GM12878 (cell line): ENCODE results near the gene ALG12. TPM values are rescaled to one million over a fixed set of nuclear protein-coding genes. Genes with fewer than 3 reads are reported as not detected.

Experiments used
- ATAC-seq: fragments of 200-7000 bp; cut with Tn5 transposase; 3 replicates; pipeline ENCODE4 v1.9.1; 2020; ENCODE audit warnings: mild to moderate bottlenecking, moderate library complexity
- BruUV-seq: library from RNA; stranded (reverse); fragments of 400-500 nt; replicated peaks from 2 replicates; lab custom pipeline; 2021; lab: Mats Ljungman, UMichigan
- CTCF ChIA-PET: fragments of 300-600 bp; sonication (Branson Sonifier 250); formaldehyde crosslinking; extraction: SDS; loops from one replicate; lab custom pipeline; 2021; ENCODE audit warnings: inconsistent platforms; lab: Yijun Ruan, JAX
- POLR2A ChIA-PET: fragments of 350-600 bp; formaldehyde crosslinking; extraction: SDS; loops from one replicate; lab custom pipeline; 2021; ENCODE audit warnings: inconsistent platforms; lab: Charles Lee
- RAD21 ChIA-PET: fragments of 300-600 bp; sonication (Branson Sonifier 250); formaldehyde crosslinking; loops from one replicate; lab custom pipeline; 2023; ENCODE audit warnings: antibody characterized with exemption; ENCODE audit not compliant: unreplicated experiment; lab: Charles Lee
- SMC1A ChIA-PET: fragments of 300-600 bp; sonication (Branson Sonifier 250); formaldehyde crosslinking; loops from one replicate; lab custom pipeline; 2023; ENCODE audit not compliant: unreplicated experiment, uncharacterized antibody; lab: Charles Lee
- DNase-seq: peaks from one replicate; pipeline ENCODE4 v3.0.0-alpha.2; 2011; ENCODE audit warnings: low read depth, low spot score
- FAIRE-seq: peaks from 3 replicates; lab custom pipeline; 2011; peaks lifted over from hg19 to GRCh38; lab: Jason Lieb, UNC
- H2AFZ ChIP-seq: 2 replicates; pipeline ENCODE4 v1.6.0; 2011; ENCODE audit warnings: low read depth, low read length, control low read depth; ENCODE audit not compliant: control insufficient read depth
- H3K27ac ChIP-seq: 2 replicates; pipeline ENCODE4 v1.5.1; 2011; ENCODE audit warnings: control low read depth; ENCODE audit not compliant: control insufficient read depth, insufficient read depth
- H3K27me3 ChIP-seq, 2 experiments: replicated peaks in 1 of 2; 2 replicates each; pipeline versions ENCODE4 v1.6.0 to v1.6.1; 2011; ENCODE audit warnings: low read length in 1 of 2; ENCODE audit not compliant: control insufficient read depth in 2 of 2, insufficient read depth in 2 of 2
- H3K36me3 ChIP-seq, 2 experiments: 2 replicates each; pipeline ENCODE4 v1.5.1; 2011; ENCODE audit warnings: low read length in 1 of 2; ENCODE audit not compliant: control insufficient read depth in 2 of 2, insufficient read depth in 2 of 2
- H3K4me1 ChIP-seq: 2 replicates; pipeline ENCODE4 v1.6.1; 2011; ENCODE audit warnings: mild to moderate bottlenecking, low read length, moderate library complexity, mixed read lengths; ENCODE audit not compliant: control insufficient read depth, insufficient read depth
- H3K4me2 ChIP-seq: 2 replicates; pipeline ENCODE4 v1.6.0; 2011; ENCODE audit warnings: control low read depth; ENCODE audit not compliant: control insufficient read depth, insufficient read depth
- H3K4me3 ChIP-seq: fragments of 200-600 bp; sonication (generic); 2 replicates; pipeline ENCODE4 v1.5.1; 2016
- H3K79me2 ChIP-seq: 2 replicates; pipeline ENCODE4 v1.6.0; 2011; ENCODE audit warnings: low read length; ENCODE audit not compliant: control insufficient read depth, insufficient read depth
- H3K9ac ChIP-seq: 2 replicates; pipeline ENCODE4 v1.8.0; 2011; ENCODE audit warnings: low read length, control low read depth, mixed read lengths; ENCODE audit not compliant: control insufficient read depth, insufficient read depth
- H3K9me3 ChIP-seq: replicated peaks from 3 replicates; pipeline ENCODE4 v1.5.1; 2011; ENCODE audit warnings: mild to moderate bottlenecking, low read length; ENCODE audit not compliant: control insufficient read depth, insufficient read depth
- H4K20me1 ChIP-seq: 2 replicates; pipeline ENCODE4 v1.6.0; 2011; ENCODE audit not compliant: control insufficient read depth, insufficient read depth
- BACH1 ChIP-seq: fragments of 450-650 bp; IDR thresholded peaks from 2 replicates; pipeline ENCODE4 v1.6.1; 2017; ENCODE audit warnings: mild to moderate bottlenecking, borderline replicate concordance
- BMI1 ChIP-seq: fragments of 450-650 bp; IDR thresholded peaks from 2 replicates; pipeline ENCODE4 v1.6.1; 2016; ENCODE audit warnings: mild to moderate bottlenecking, moderate library complexity, borderline replicate concordance
- ESRRA ChIP-seq: IDR thresholded peaks from 2 replicates; pipeline ENCODE4 v1.6.1; 2012; ENCODE audit warnings: mild to moderate bottlenecking, low read length, improper control_type of control experiment
- HSF1 ChIP-seq: fragments of 150-350 bp; IDR thresholded peaks from 2 replicates; pipeline ENCODE4 v1.6.1; 2014; ENCODE audit warnings: mild to moderate bottlenecking, low read depth, low read length
- JUND ChIP-seq: IDR thresholded peaks from 2 replicates; pipeline ENCODE4 v1.6.1; 2012; ENCODE audit warnings: low read depth, mild to moderate bottlenecking, low read length, improper control_type of control experiment, moderate library complexity
- KDM1A ChIP-seq: fragments of 200-600 bp; sonication (generic); IDR thresholded peaks from 2 replicates; pipeline ENCODE4 v1.6.1; 2016; ENCODE audit warnings: borderline replicate concordance
- KLF5 ChIP-seq: fragments of 450-650 bp; IDR thresholded peaks from 2 replicates; pipeline ENCODE4 v1.6.1; 2014; ENCODE audit warnings: mild to moderate bottlenecking; ENCODE audit not compliant: partially characterized antibody
- MLLT1 ChIP-seq: fragments of 450-650 bp; IDR thresholded peaks from 2 replicates; pipeline ENCODE4 v1.6.1; 2016; ENCODE audit warnings: mild to moderate bottlenecking
- MYC ChIP-seq: IDR thresholded peaks from 2 replicates; pipeline ENCODE4 v1.6.1; 2011; ENCODE audit warnings: mild to moderate bottlenecking, low read length, moderate library complexity, inconsistent platforms; ENCODE audit not compliant: insufficient read depth, insufficient replicate concordance, insufficient read length, severe bottlenecking
- SPI1 ChIP-seq: IDR thresholded peaks from 2 replicates; pipeline ENCODE4 v1.6.1; 2011; ENCODE audit warnings: low read depth, mild to moderate bottlenecking, low read length, moderate library complexity, borderline replicate concordance; ENCODE audit not compliant: insufficient read depth
- WGBS: methylation state at CpG from one replicate; pipeline ENCODE4 v1.1.6; 2016; ENCODE audit warnings: low lambda C conversion rate; ENCODE audit not compliant: insufficient replicate concordance, insufficient coverage; ENCODE audit errors: missing lambda C conversion rate; 5-methylcytosine and 5-hydroxymethylcytosine counted together
- in situ Hi-C: fragments of 300-500 bp; cut with MboI; formaldehyde crosslinking; loops from 9 replicates; pipeline ENCODE4 v1.14.3; 2018; ENCODE audit warnings: mixed read lengths
- intact Hi-C: fragments of 100-400 bp; cut with micrococcal nuclease; formaldehyde crosslinking; loops from one replicate; pipeline ENCODE4 v1.14.2; 2022; ENCODE audit not compliant: unreplicated experiment
- polyA plus RNA-seq, 11 experiments: library from polyadenylated mRNA; depleted of rRNA in 4 of 11; unstranded in 6 of 11; stranded (reverse) in 5 of 11; fragments of >200 nt; fragmentation: Nextera tagmentation in 4 of 11; fragmentation: Illumina TruSeq in 1 of 11; extraction: Ambion mirVana in 4 of 11; extraction: Trizol in 1 of 11; gene quantifications; 1 replicate in 1 of 11; 2 replicates in 10 of 11; pipeline versions ENCODE4 v1.2.1 to v1.2.3, GENCODE V29; 2011 to 2016; ENCODE audit warnings: inconsistent platforms in 2 of 11, missing spikeins in 2 of 11, low read depth in 1 of 11
- total RNA-seq, 4 experiments: library from RNA; depleted of rRNA in 3 of 4; stranded (reverse); fragments of >200 nt in 3 of 4; fragmentation: Illumina TruSeq in 1 of 4; extraction: Trizol in 1 of 4; gene quantifications; 2 replicates each; pipeline versions ENCODE4 v1.2.1 to v1.2.3, GENCODE V29; 2013 to 2021
- TF ChIP-seq, protein P1 (sequence below): fragments of 450-650 bp; IDR thresholded peaks from 2 replicates; pipeline ENCODE4 v1.6.1; 2018; ENCODE audit warnings: borderline replicate concordance, mild to moderate bottlenecking; ENCODE audit not compliant: partially characterized antibody
- TF ChIP-seq, protein P2 (sequence below): fragments of 450-650 bp; IDR thresholded peaks from 2 replicates; pipeline ENCODE4 v1.6.1; 2017; ENCODE audit warnings: low read depth, mild to moderate bottlenecking, moderate library complexity
- TF ChIP-seq, protein P3 (sequence below): IDR thresholded peaks from 2 replicates; pipeline ENCODE4 v1.6.1; 2012; ENCODE audit warnings: low read depth, low read length, improper control_type of control experiment

ALG12 gene
- total and polyA plus RNA-seq, 10 of the 15 experiments (the other 5 are each of a cell fraction or from before 2014, with no cell fraction given), result 0.22 to 23.4 (median 6.6) TPM

- Histone ChIP-seq H3K9ac (no peak overlapping the region), H3K27me3 (no peaks in the 10 kb centered on the region), H3K4me1 (peaks cover 19% of the 10 kb centered on the region), H4K20me1 (no peaks in the 10 kb centered on the region), H3K79me2 (peaks cover 27% of the 10 kb centered on the region), H3K36me3 (peaks cover 40 to 43% of the 10 kb centered on the region in 2 experiments), H3K4me3 (no peak overlapping the region), H3K9me3 (peaks cover 2% of the 10 kb centered on the region; the same call in 1 of the 3 replicates), H3K27ac (no peak overlapping the region), H3K4me2 (no peak overlapping the region), H2AFZ (no peak overlapping the region)
- intact Hi-C loops (no loop called here), in situ Hi-C loops (no loop called here)
- DNase-seq (no peak), ATAC-seq (no peak), FAIRE-seq (no peak)
- WGBS, result 93% methylated on average over 17 of the region's 17 CpGs
- RAD21 ChIA-PET, result no interaction called here
- CTCF ChIA-PET, result no interaction called here
- SMC1A ChIA-PET, result no interaction called here
- POLR2A ChIA-PET, result no interaction called here
- no TSS peak for BruUV-seq
- TF ChIP-seq, protein P1, sequence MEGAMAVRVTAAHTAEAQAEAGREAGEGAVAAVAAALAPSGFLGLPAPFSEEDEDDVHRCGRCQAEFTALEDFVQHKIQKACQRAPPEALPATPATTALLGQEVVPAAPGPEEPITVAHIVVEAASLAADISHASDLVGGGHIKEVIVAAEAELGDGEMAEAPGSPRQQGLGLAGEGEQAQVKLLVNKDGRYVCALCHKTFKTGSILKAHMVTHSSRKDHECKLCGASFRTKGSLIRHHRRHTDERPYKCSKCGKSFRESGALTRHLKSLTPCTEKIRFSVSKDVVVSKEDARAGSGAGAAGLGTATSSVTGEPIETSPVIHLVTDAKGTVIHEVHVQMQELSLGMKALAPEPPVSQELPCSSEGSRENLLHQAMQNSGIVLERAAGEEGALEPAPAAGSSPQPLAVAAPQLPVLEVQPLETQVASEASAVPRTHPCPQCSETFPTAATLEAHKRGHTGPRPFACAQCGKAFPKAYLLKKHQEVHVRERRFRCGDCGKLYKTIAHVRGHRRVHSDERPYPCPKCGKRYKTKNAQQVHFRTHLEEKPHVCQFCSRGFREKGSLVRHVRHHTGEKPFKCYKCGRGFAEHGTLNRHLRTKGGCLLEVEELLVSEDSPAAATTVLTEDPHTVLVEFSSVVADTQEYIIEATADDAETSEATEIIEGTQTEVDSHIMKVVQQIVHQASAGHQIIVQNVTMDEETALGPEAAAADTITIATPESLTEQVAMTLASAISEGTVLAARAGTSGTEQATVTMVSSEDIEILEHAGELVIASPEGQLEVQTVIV, result no peak
- TF ChIP-seq BACH1, result no peak
- TF ChIP-seq ESRRA, result no peak
- TF ChIP-seq MYC, result no peak
- no peak for TF ChIP-seq JUND
- TF ChIP-seq MLLT1, result no peak
- TF ChIP-seq KDM1A, result no peak
- no peak for TF ChIP-seq KLF5
- TF ChIP-seq SPI1, result no peak
- TF ChIP-seq, protein P2, sequence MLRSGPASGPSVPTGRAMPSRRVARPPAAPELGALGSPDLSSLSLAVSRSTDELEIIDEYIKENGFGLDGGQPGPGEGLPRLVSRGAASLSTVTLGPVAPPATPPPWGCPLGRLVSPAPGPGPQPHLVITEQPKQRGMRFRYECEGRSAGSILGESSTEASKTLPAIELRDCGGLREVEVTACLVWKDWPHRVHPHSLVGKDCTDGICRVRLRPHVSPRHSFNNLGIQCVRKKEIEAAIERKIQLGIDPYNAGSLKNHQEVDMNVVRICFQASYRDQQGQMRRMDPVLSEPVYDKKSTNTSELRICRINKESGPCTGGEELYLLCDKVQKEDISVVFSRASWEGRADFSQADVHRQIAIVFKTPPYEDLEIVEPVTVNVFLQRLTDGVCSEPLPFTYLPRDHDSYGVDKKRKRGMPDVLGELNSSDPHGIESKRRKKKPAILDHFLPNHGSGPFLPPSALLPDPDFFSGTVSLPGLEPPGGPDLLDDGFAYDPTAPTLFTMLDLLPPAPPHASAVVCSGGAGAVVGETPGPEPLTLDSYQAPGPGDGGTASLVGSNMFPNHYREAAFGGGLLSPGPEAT, result no peak
- no peak for TF ChIP-seq BMI1
- TF ChIP-seq HSF1, result no peak
- TF ChIP-seq, protein P3, sequence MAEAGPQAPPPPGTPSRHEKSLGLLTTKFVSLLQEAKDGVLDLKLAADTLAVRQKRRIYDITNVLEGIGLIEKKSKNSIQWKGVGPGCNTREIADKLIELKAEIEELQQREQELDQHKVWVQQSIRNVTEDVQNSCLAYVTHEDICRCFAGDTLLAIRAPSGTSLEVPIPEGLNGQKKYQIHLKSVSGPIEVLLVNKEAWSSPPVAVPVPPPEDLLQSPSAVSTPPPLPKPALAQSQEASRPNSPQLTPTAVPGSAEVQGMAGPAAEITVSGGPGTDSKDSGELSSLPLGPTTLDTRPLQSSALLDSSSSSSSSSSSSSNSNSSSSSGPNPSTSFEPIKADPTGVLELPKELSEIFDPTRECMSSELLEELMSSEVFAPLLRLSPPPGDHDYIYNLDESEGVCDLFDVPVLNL, result no peak
These were observed 33.0 kb downstream of the ALG12 start for GRCh38 chr22:49885281-49885680.
